Kidney tubule cell (primary cell): ENCODE measurements around the gene MEIKIN.
"Not testable (repeated sequence)": the region's sequence is repeated elsewhere in the genome, so short reads cannot be mapped to it uniquely, and the experiment has no call there.

ENCODE experiments used
- DNase-seq: peaks from one replicate; pipeline ENCODE4 v3.0.0-alpha.2; 2018; ENCODE audit warnings: low spot score

The MEIKIN gene

DNA sequence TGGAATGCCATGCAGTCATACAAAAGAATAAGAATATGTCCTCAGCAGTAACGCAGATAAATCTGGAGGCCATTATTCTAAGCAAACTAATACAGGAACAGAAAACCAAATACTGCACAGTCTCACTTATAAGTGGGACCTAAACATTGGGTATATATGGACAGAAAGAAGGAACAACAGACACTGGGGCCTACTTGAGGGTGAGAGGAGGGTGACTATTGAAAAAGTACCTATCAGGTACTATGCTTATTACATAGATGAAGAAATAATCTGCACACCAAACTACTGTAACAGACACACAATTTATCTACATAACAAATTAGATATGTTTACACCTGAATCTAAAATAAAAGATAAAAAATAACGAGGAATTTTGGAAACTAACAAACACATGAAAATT is 38.8 kb downstream of the MEIKIN start:
- DNase-seq, result no peak

DNA sequence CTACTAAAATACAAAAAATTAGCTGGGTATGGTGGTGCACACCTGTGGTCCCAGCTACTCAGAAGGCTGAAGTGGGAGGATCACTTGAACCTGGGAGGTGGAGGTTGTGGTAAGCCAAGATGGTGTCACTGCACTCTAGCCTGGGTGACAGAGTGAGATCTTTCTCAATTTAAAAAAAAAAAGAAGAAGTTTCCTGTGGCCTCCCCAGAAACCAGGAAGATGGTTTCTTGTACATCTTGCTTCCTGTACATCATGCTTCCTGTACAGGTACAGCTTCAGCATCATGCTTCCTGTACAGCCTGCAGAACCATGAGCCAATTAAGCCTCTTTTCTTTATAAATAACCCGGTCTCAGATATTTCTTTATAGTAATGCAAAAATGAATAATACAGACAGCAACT is 43.2 kb downstream of the MEIKIN start:
- DNase-seq, result not testable (repeated sequence)

- no peak for DNase-seq
Observed at GRCh38 chr5:131899686-131900085, 45.8 kb downstream of the MEIKIN start.

GRCh38 chr5:131883984-131884383 is 61.5 kb downstream of the MEIKIN start:
- no peak for DNase-seq

DNA sequence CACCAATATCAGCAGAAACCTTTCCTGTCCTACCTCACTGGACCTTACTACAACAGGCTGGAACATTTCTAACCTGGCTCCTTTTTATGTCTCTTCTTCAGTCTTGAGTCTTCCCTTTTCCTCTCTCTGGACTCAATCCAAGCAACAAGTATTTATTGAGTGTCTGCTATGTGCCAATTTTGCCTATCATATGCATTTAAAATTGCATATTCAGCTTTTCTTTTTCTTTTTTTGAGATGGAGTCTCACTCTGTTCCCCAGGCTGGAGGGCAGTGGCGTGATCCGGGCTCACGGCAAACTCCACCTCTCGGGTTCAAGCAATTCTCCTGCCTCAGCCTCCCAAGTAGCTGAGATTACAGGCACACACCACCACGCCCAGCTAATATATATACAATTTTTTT is 65.8 kb downstream of the MEIKIN start:
- DNase-seq, result no peak

- no peak for DNase-seq
Observed at GRCh38 chr5:131877873-131878272, 67.6 kb downstream of the MEIKIN start.

DNA sequence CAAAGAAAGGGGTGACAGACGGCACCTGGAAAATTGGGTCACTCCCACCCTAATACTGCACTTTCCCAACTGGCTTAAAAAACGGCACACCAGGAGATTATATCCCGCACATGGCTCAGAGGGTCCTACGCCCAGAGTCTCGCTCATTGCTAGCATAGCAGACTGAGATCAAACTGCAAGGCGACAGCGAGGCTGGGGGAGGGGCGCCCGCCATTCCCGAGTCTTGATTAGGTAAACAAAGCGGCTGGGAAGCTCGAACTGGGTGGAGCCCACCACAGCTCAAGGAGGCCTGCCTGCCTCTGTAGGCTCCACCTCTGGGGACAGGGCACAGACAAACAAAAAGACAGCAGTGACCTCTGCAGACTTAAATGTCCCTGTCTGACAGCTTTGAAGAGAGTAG is 74.2 kb downstream of the MEIKIN start:
- DNase-seq, result not testable (repeated sequence)

DNA sequence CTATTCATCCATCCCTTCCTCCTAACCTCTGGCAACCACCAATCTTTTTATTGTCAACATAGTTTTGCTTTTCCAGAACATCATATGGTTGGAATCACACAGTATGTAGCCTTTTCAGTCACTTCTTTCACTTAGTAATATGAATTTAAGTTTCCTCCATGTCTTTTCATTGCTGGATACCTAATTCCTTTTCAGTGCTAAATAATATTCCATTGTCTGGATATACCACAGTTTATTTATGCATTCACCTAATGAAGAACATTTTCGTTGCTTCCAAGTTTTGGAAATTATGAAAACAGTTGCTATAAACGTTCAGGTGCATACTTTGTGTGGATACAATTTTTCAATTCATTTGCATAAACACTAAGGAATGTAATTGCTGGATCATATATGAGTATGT is 77.9 kb downstream of the MEIKIN start:
- no peak for DNase-seq

DNA sequence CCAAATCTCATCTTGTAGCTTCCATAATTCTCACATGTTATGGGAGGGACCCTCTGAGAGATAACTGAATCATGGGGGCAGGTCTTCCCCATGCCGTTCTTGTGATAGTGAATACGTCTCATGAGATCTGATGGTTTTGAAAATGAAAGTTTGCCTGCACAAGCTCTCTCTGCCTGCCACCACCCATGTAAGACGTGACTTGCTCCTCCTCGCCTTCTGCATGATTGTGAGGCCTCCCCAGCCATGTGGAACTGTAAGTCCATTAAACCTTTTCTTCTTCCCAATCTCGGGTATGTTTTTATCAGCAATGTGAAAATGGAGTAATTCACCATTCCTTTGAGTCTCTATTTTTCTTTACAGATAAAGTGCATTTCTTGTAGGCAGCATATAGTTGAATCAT is 81.8 kb downstream of the MEIKIN start:
- DNase-seq, result no peak

DNA sequence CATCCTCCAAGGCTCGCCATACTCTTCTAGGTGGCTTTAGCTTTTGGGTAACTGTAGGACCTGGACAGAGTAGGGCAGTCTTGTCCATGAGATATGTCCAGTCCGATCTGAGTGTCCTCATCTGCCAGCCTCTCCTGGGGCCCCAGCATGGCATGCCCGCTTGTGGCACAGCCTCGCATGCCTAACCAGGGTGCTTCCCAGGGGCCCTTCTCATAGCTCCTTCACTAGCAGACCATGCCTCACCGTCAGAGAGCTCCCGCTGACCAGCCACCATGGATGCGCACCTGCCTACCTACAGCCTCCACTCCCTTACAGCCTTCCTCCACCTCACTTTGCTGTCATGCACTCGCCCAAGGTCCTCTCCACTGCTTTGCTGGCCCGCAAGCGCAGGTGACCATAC is 88.1 kb downstream of the MEIKIN start:
- no peak for DNase-seq

GRCh38 chr5:131855452-131855851 is 90.0 kb downstream of the MEIKIN start:
- no peak for DNase-seq

DNA sequence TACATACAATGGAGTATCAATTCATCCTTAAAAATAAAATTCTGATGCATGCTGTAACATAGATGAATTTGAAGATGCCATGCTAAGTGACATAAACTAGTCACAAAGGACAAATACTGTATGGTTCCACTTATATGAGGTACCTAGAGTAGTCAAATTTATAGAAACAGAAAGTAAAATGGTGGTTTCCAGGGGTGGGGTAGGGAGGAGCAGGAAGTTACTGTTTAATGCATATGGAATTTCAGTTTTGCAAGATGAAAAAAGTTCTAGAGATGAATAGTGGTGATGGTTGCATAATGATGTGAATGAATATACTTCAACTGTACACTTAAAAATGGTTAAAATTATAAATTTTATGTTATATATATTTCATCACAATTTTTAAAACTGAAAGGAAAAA is 91.3 kb downstream of the MEIKIN start:
- DNase-seq, result no peak

DNA sequence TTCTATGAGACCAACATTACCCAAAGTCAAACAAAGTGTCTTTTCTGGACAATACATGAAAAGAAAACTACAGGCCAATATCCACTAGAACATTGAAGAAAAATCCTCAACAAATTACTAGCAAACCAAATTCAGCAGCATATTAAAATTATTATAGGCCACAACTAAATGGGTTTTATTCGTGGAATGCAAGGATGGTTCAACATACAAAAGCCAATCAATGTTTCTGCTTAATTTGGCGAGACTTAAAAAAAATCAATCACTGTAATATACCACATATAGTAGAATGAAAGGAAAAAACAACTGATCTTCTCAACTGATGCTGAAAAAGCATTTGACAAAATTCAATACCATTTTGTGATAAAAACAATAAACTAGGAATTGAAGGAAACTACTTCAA is 96.8 kb downstream of the MEIKIN start:
- no peak for DNase-seq

DNA sequence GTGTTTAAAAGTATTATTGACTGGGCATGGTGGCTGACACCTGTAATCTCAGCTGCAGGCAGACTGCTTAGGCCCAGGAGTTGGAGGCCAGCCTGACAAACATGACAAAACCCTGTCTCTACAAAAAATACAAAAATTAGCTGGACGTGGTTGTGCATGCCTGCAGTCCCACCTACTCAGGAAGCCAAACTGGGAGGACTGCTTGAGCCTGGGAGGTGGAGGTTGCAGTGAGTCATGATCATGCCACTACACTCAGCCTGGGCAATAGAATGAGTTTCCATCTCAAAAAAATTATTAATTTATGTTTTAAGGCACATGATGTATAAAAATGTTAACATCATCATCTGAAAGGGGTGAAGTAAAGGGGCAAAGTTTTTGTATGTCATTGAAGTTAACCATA is 98.9 kb downstream of the MEIKIN start:
- DNase-seq, result peak; percentile 1

DNA sequence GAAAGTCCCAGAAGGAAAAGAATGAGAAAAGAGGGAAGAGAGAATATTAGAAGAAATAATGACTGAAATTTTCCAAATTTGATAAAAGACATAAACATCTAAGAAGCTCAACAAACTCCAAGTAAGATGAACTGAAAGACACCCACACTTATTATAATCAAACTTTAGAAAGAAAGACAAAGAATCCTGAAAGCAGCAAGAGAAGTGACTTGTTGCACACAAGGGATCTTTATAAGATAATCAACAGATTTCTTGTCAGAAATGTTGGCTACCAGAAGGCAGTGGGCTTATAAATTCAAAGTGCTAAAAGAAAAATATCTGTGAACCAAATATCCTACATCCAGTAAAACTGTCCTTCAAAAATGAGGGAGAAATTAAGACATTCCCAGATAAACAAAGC is 99.6 kb downstream of the MEIKIN start:
- DNase-seq, result no peak

DNA sequence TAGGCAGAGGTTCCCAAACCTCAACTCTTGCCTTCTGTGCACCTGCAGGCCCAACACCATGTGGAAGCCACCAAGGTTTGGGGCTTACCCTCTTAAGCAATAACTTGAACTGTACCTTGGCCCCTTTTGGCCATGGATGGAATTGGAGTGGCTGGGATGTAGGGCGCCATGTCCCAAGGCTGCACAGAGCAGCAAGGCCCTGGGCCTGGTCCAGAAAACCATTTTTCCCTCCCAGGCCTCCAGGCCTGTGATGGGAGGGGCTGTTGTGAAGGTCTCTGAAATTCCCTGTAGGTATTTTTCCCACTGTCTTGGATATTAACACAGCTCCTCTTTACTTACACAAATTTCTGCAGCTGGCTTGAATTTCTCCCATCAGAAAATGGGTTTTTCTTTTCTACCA is 102.5 kb downstream of the MEIKIN start:
- DNase-seq, result not testable (repeated sequence)

- not testable (repeated sequence) for DNase-seq
Observed at GRCh38 chr5:131832702-131833101, 112.8 kb downstream of the MEIKIN start.

DNA sequence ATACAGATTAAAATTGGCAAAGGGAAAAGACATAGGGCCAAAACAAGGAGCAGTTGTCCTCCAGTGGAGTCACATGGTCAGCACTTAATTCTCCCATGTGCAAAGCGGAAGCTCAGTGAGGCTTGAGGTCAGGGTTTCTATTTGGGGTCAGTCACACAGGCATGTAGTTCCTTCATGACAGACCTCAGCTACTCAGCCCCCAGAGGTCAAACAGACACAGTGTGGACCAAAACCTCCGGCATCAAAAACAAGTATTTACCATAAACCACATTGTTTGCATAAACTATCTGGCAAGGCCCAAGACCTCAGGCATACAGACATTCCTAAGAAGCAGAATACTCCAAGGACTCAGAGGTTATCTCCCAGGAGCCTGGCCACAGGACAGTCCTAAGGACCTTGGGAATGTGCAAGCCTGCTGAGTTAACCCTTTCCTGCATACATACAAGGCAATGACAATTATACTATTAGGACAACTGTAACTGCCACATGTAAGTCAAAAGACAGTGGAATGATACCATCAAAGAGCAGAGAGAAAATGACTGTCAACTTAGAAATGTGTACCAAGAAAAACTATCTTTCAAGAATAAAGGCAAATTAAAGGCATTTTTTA is 120.0 kb downstream of the MEIKIN start:
- DNase-seq, result no peak

- DNase-seq, result no peak
Observed at GRCh38 chr5:131824631-131825030, 120.8 kb downstream of the MEIKIN start.

- no peak for DNase-seq
Observed at GRCh38 chr5:131821221-131821620, 124.2 kb downstream of the MEIKIN start.

DNA sequence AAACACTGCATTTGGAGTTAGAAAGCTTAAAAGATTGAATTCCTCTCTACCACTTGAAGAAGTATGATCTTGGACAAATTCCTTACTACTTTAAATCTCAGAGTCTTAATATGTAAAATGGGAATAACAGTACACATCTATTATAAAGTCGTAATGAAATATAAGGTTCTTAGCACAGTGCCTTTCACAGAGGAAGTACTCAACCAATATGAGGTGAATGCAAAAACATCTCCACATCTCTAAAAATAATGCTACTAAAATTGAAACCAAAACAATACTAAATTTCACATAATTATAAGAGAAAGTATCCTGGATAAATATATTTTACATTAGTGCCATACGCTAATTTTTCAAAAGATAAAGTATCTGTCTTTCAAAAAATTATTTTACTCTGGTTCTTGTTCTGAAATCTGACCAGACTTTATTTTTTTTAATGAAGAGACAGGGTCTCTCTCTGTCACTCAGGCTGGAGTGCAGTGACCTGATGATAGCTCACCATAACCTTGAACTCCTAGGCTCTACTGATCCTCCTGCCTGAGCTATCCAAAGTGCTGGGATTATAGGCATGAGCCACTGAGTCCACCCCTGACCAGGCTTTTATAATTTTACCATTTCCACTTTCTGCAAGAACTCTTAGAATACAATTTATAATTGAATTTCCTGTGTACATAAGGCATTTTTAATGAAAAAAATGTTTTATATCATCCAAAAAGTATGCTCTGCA is 127.3 kb downstream of the MEIKIN start:
- no peak for DNase-seq

GRCh38 chr5:131814990-131815389 is 130.5 kb downstream of the MEIKIN start:
- DNase-seq, result peak; percentile 93

DNA sequence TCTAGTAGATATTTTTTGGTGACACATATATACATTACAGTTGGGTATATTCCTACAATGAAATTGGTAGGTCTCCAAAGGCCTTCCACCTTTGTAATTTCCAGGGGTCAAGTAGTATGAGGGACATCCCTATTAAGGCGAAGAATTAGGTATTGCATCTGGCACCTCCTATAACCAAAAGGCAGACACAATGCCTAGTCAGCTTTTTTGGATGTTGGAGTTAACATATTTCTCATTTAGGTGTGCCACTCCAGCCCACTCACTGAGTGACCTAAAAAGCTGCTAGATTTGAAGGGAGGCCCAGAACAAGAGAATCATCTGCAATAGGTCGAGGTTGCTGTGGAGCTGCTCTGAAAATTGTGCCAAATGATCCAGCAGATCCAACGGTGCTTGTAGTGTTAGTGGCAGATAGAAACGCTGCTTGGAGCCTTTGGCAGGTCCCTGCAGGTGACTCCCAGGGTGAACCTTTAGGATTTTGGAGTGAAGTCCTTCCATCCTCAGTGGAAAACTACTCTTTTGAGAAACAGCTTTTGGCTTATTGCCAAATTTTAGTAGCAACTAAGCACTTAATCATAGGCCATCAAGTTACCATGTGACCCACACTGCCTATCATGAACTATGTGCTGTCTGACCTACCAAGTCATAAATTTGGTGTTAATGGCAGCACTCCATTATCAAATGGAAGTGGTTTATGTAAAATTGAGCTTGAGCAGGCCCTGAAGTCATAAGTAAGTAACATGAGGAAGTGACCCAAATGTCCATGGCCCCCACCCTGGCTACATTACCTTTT is 132.9 kb downstream of the MEIKIN start:
- DNase-seq, result peak; percentile 36
